Right lobe of liver (tissue), 6 donors: ENCODE results near the gene CAP2. TPM values are rescaled to one million over a fixed set of nuclear protein-coding genes. Genes with fewer than 3 reads are reported as not detected.

Experiments
- ATAC-seq, 4 donors: fragments of 200-7000 bp; cut with Tn5 transposase; one replicate each; pipeline ENCODE4 v1.9.1; 2020; ENCODE audit warnings: mild to moderate bottlenecking in 4 of 4, moderate library complexity in 4 of 4
- DNase-seq, 3 donors: peaks; one replicate each; pipeline ENCODE4 v3.0.0-alpha.2; 2020
- H3K27ac ChIP-seq, 3 donors: fragments of 200-600 bp; one replicate each; pipeline ENCODE4 v1.8.0; 2022
- H3K27me3 ChIP-seq, 2 donors: fragments of 200-600 bp; one replicate each; pipeline ENCODE4 v1.8.0; 2022
- H3K36me3 ChIP-seq, 4 donors: fragments of 200-600 bp; sonication (generic) in 1 of 4; one replicate each; pipeline versions ENCODE4 v1.5.1 to v1.8.0; 2017 to 2022; ENCODE audit warnings: control low read depth in 1 of 4
- H3K4me1 ChIP-seq, 4 donors: fragments of 200-600 bp; sonication (generic) in 1 of 4; one replicate each; pipeline versions ENCODE4 v1.5.1 to v1.8.0; 2017 to 2022; ENCODE audit warnings: control low read depth in 1 of 4
- H3K4me3 ChIP-seq, 3 donors: fragments of 200-600 bp; one replicate each; pipeline ENCODE4 v1.8.0; 2022
- H3K9me3 ChIP-seq, 4 donors: fragments of 200-600 bp; sonication (generic) in 1 of 4; one replicate each; pipeline versions ENCODE4 v1.5.1 to v1.8.0; 2017 to 2022; ENCODE audit warnings: control low read depth in 1 of 4
- CTCF ChIP-seq, 4 donors: fragments of 200-600 bp in 3 of 4; fragments of 450-650 bp in 1 of 4; IDR thresholded peaks; one replicate each; pipeline versions ENCODE4 v1.5.1 to v1.8.0; 2016 to 2022; ENCODE audit warnings: antibody characterized with exemption in 4 of 4, mild to moderate bottlenecking in 2 of 4
- POLR2A ChIP-seq: fragments of 450-650 bp; IDR thresholded peaks from one replicate; pipeline ENCODE4 v1.6.1; 2017; ENCODE audit warnings: antibody characterized with exemption, mild to moderate bottlenecking
- WGBS: methylation state at CpG from one replicate; pipeline ENCODE4 v1.1.6; 2018; ENCODE audit warnings: low coverage, low lambda C conversion rate; ENCODE audit not compliant: insufficient coverage; ENCODE audit errors: missing lambda C conversion rate; 5-methylcytosine and 5-hydroxymethylcytosine counted together
- intact Hi-C, 2 donors: fragments of 100-400 bp; cut with DNase I; formaldehyde crosslinking; loops; one replicate each; pipeline versions ENCODE4 v1.11.2 to v1.14.1; 2022
- total RNA-seq, 6 experiments: library from RNA; depleted of rRNA in 2 of 6; stranded (reverse); fragments of >200 nt in 2 of 6; fragmentation: NEBNext Ultra II Directional in 3 of 6; extraction: Animal tissue kit (Norgen Biotek cat#: 25700) in 3 of 6; gene quantifications; one replicate each; pipeline versions ENCODE4 v1.1.0 to v1.2.4, GENCODE V29; 2016 to 2023
- donor health status: DM: no; HTN: yes; CAD: no.
- donor health status: DM: no; HTN: no; CAD: no.
- donor health status: DM: no; HTN: no; CAD: no.
- donor health status: DM: no; HTN: yes; CAD: no.
- donor health status: DM: no; HTN: yes; CAD: no.

The CAP2 gene
- total RNA-seq, 6 experiments from 2014 or later = 2.1 to 7.4 (median 6.1) TPM

GRCh38 chr6:17599877-17600526 lies 206.6 kb downstream of the CAP2 start, which contains the start of gene FAM8A1:
FAM8A1 (plus strand) TSS chr6:17600302; CDS start chr6:17600410, 108 bp downstream.
- intact Hi-C loops = no loop called here
- TF ChIP-seq POLR2A = peak; percentile 84
- TF ChIP-seq CTCF (IDR thresholded peaks at IDR 0.05) = peak; percentile 40 to 60 (median 42)
- ATAC-seq = peak; percentile 91 to 97 (median 93)

GRCh38 chr6:17600527-17601385 lies 207.4 kb downstream of the CAP2 start:
- peak; percentile 66 to 76 (median 71) for DNase-seq
- Histone ChIP-seq H3K27ac (peak overlapping the region; percentile 97 to 99 (median 99)), H3K4me3 (peak overlapping the region; percentile 92 to 94 (median 92)), H3K4me1 (peaks cover 0 to 19% (median 6%) of the 10 kb centered on the region in 4 donors), H3K27me3 (no peaks in the 10 kb centered on the region), H3K9me3 (no peaks in the 10 kb centered on the region), H3K36me3 (peaks cover 0 to 17% (median 0%) of the 10 kb centered on the region in 4 donors)
- TF ChIP-seq CTCF (IDR thresholded peaks at IDR 0.05) = no peak
- peak; percentile 7 for TF ChIP-seq POLR2A
- 0% methylated on average over 6 of the region's 77 CpGs for WGBS
- intact Hi-C loops = no loop called here
- ATAC-seq = peak; percentile 35 to 57 (median 46)

More at GRCh38 chr6:17599877-17600526, 206.6 kb downstream of the CAP2 start, which contains the start of gene FAM8A1:
- WGBS = 10% methylated on average over 24 of the region's 42 CpGs
- DNase-seq = peak; percentile 98 to 99 (median 99)
- H3K9me3 ChIP-seq = no peaks in the 10 kb centered on the region
- H3K4me1 ChIP-seq = peaks cover 0 to 19% (median 6%) of the 10 kb centered on the region in 4 donors
- peaks cover 0 to 10% (median 0%) of the 10 kb centered on the region in 4 donors for H3K36me3 ChIP-seq
- no peaks in the 10 kb centered on the region for H3K27me3 ChIP-seq
- peak within 1 kb of the TSS; percentile 92 to 94 (median 92) for H3K4me3 ChIP-seq
- peak within 1 kb of the TSS; percentile 97 to 99 (median 99) for H3K27ac ChIP-seq

- Histone ChIP-seq H3K36me3 (peaks cover 0 to 21% (median 0%) of the 10 kb centered on the region in 4 donors), H3K4me3 (peak overlapping the region; percentile 92 to 94 (median 92)), H3K27me3 (no peaks in the 10 kb centered on the region), H3K9me3 (no peaks in the 10 kb centered on the region), H3K4me1 (peaks cover 0 to 22% (median 6%) of the 10 kb centered on the region in 4 donors), H3K27ac (peak overlapping the region; percentile 97 to 99 (median 99))
- intact Hi-C loops = no loop called here
- under 1% methylated on average over 5 of the region's 5 CpGs for WGBS
- no peak for DNase-seq
- peak; percentile 2 to 33 (median 18) for ATAC-seq
- no peak for TF ChIP-seq CTCF (IDR thresholded peaks at IDR 0.05)
- peak; percentile 20 for TF ChIP-seq POLR2A
These were observed 207.9 kb downstream of the CAP2 start for GRCh38 chr6:17601386-17601703.

GRCh38 chr6:17602888-17603287 lies 209.5 kb downstream of the CAP2 start:
- DNase-seq = no peak

More at GRCh38 chr6:17602888-17603287, 209.5 kb downstream of the CAP2 start:
- Histone ChIP-seq H3K4me1 (peaks cover 0 to 31% (median 10%) of the 10 kb centered on the region in 4 donors), H3K27ac (peak overlapping the region; percentile 39 to 99 (median 99)), H3K27me3 (no peaks in the 10 kb centered on the region), H3K36me3 (peaks cover 0 to 29% (median 3%) of the 10 kb centered on the region in 4 donors), H3K9me3 (no peaks in the 10 kb centered on the region), H3K4me3 (peak overlapping the region in 2 of 3 donors; percentile 92)
- TF ChIP-seq POLR2A (peak; percentile 74), CTCF (IDR thresholded peaks at IDR 0.05) (no peak)
- intact Hi-C loops = no loop called here
- WGBS = 4% methylated on average over 1 of the region's 1 CpG
- ATAC-seq = peak; percentile 43 to 59 (median 46)
